SK-N-SH (cell line): ENCODE results near the gene GOLGA6L1. TPM values are rescaled to one million over a fixed set of nuclear protein-coding genes. Genes with fewer than 3 reads are reported as not detected.
"Not testable (repeated sequence)": the region's sequence is repeated elsewhere in the genome, so short reads cannot be mapped to it uniquely, and the experiment has no call there.

ENCODE experiments used
- CTCF ChIA-PET: fragments of 300-600, 350-600 bp; formaldehyde crosslinking; extraction: SDS; loops from one replicate; lab custom pipeline; 2021; lab: Yijun Ruan, JAX
- POLR2A ChIA-PET: fragments of 350-600 bp; sonication (Branson Sonifier 250); formaldehyde crosslinking; extraction: SDS; loops from one replicate; lab custom pipeline; 2020; ENCODE audit warnings: antibody characterized with exemption, inconsistent platforms; lab: Yijun Ruan, JAX
- DNase-seq: peaks from one replicate; pipeline ENCODE4 v3.0.0; 2012
- H2AFZ ChIP-seq: fragments of 200-600 bp; sonication (generic); 2 replicates; pipeline ENCODE4 v1.8.1; 2016; ENCODE audit warnings: antibody characterized with exemption, mild to moderate bottlenecking, low read depth
- H3F3A ChIP-seq: fragments of 200-600 bp; sonication (generic); replicated peaks from 2 replicates; pipeline ENCODE3; 2016; ENCODE audit warnings: antibody characterized with exemption, mild to moderate bottlenecking; ENCODE audit not compliant: insufficient read depth
- H3K27ac ChIP-seq, 2 experiments: fragments of 200-500 bp in 1 of 2; fragments of 200-600 bp in 1 of 2; sonication (Bioruptor generic) in 1 of 2; sonication (generic), shearing (Covaris generic) in 1 of 2; 2 replicates each; pipeline versions ENCODE4 v1.5.1 to v1.6.1; 2014 to 2016; ENCODE audit warnings: low read depth in 2 of 2, inconsistent platforms in 1 of 2, low read length in 1 of 2, mild to moderate bottlenecking in 1 of 2, mixed read lengths in 1 of 2
- H3K27me3 ChIP-seq: fragments of 200-600 bp; sonication (generic), shearing (Covaris generic); 2 replicates; pipeline ENCODE4 v1.6.1; 2016; ENCODE audit warnings: mixed run types; ENCODE audit not compliant: insufficient read depth
- H3K36me3 ChIP-seq, 2 experiments: fragments of 200-500 bp in 1 of 2; fragments of 200-600 bp in 1 of 2; sonication (Bioruptor generic) in 1 of 2; sonication (generic) in 1 of 2; replicated peaks in 1 of 2; 2 replicates each; pipeline versions ENCODE3 to v1.5.1; 2014 to 2016; ENCODE audit warnings: low read length in 1 of 2, mild to moderate bottlenecking in 1 of 2; ENCODE audit not compliant: insufficient read depth in 2 of 2, control insufficient read depth in 1 of 2
- H3K4me1 ChIP-seq, 2 experiments: fragments of 200-500 bp in 1 of 2; fragments of 200-600 bp in 1 of 2; sonication (Bioruptor generic) in 1 of 2; sonication (generic), shearing (Covaris generic) in 1 of 2; 2 replicates each; pipeline versions ENCODE4 v1.5.1 to v1.6.1; 2014 to 2016; ENCODE audit warnings: low read depth in 1 of 2, low read length in 1 of 2, mixed run types in 1 of 2; ENCODE audit not compliant: insufficient read depth in 2 of 2, control insufficient read depth in 1 of 2
- H3K4me2 ChIP-seq: fragments of 200-600 bp; sonication (generic), shearing (Covaris generic); 2 replicates; pipeline ENCODE4 v1.6.1; 2017; ENCODE audit warnings: mixed run types
- H3K4me3 ChIP-seq, 2 experiments: fragments of 200-500 bp in 1 of 2; fragments of 200-600 bp in 1 of 2; sonication (Bioruptor generic) in 1 of 2; sonication (generic), shearing (Covaris generic) in 1 of 2; 2 replicates each; pipeline versions ENCODE4 v1.5.1 to v1.8.1; 2014 to 2016; ENCODE audit warnings: low read depth in 2 of 2, inconsistent platforms in 1 of 2, low read length in 1 of 2, mild to moderate bottlenecking in 1 of 2, mixed read lengths in 1 of 2, moderate library complexity in 1 of 2
- H3K79me2 ChIP-seq: fragments of 200-600 bp; sonication (generic); 2 replicates; pipeline ENCODE4 v1.8.1; 2017; ENCODE audit warnings: mild to moderate bottlenecking; ENCODE audit not compliant: insufficient read depth
- H3K9ac ChIP-seq: fragments of 200-600 bp; sonication (generic); 2 replicates; pipeline ENCODE4 v1.6.1; 2017; ENCODE audit warnings: mixed run types
- H3K9me2 ChIP-seq: fragments of 200-600 bp; sonication (generic); 2 replicates; pipeline ENCODE4 v1.6.1; 2017; ENCODE audit warnings: mixed run types
- H3K9me3 ChIP-seq: fragments of 200-600 bp; sonication (generic); 2 replicates; pipeline ENCODE4 v1.6.1; 2017; ENCODE audit warnings: mixed run types, mild to moderate bottlenecking, moderate library complexity
- H4K20me1 ChIP-seq: fragments of 200-600 bp; sonication (generic); 2 replicates; pipeline ENCODE4 v1.6.1; 2017; ENCODE audit warnings: mild to moderate bottlenecking, mixed run types; ENCODE audit not compliant: insufficient read depth
- CHD2 ChIP-seq: fragments of 150-350 bp; IDR thresholded peaks from 2 replicates; pipeline ENCODE4 v1.6.1; 2018; ENCODE audit warnings: low read length; ENCODE audit not compliant: partially characterized antibody
- EP300 ChIP-seq, 2 experiments: IDR thresholded peaks; 2 replicates each; pipeline versions ENCODE4 v1.4.0 to v1.6.1; 2012; ENCODE audit warnings: borderline replicate concordance in 1 of 2, low read depth in 1 of 2, low read length in 1 of 2
- FOSL2 ChIP-seq: IDR thresholded peaks from 2 replicates; pipeline ENCODE4 v1.4.0; 2012; ENCODE audit warnings: low read depth, mild to moderate bottlenecking, moderate library complexity, borderline replicate concordance
- FOXJ3 ChIP-seq: sonication (generic); formaldehyde crosslinking; IDR thresholded peaks from 2 replicates; pipeline ENCODE4 v1.5.1; 2020; ENCODE audit warnings: mild to moderate bottlenecking, missing genetic modification reagents
- FOXM1 ChIP-seq: IDR thresholded peaks from 2 replicates; pipeline ENCODE4 v1.4.0; 2012; ENCODE audit warnings: low read depth, mild to moderate bottlenecking
- JUND ChIP-seq: IDR thresholded peaks from 2 replicates; pipeline ENCODE4 v1.4.0; 2012
- MXI1 ChIP-seq: IDR thresholded peaks from 2 replicates; pipeline ENCODE4 v1.6.1; 2012; ENCODE audit warnings: mild to moderate bottlenecking, low read depth, low read length, improper control_type of control experiment
- NFIC ChIP-seq: IDR thresholded peaks from 2 replicates; pipeline ENCODE4 v1.4.0; 2012; ENCODE audit warnings: borderline replicate concordance
- POLR2AphosphoS5 ChIP-seq: IDR thresholded peaks from 2 replicates; pipeline ENCODE4 v1.6.1; 2012; ENCODE audit warnings: low read depth, low read length
- RCOR1 ChIP-seq: fragments of 150-350 bp; IDR thresholded peaks from 2 replicates; pipeline ENCODE4 v1.6.1; 2017; ENCODE audit warnings: antibody characterized with exemption, low read length
- RXRA ChIP-seq: IDR thresholded peaks from 2 replicates; pipeline ENCODE4 v1.4.0; 2012; ENCODE audit warnings: low read depth, mild to moderate bottlenecking, borderline replicate concordance
- TCF12 ChIP-seq: IDR thresholded peaks from 2 replicates; pipeline ENCODE4 v1.4.0; 2012
- WGBS: methylation state at CpG from one replicate; pipeline ENCODE4 v1.1.6; 2017; ENCODE audit warnings: low lambda C conversion rate; 5-methylcytosine and 5-hydroxymethylcytosine counted together
- polyA plus RNA-seq, 3 experiments: library from polyadenylated mRNA; depleted of rRNA; stranded (reverse); fragments of >200 nt; gene quantifications; 2 replicates each; pipeline ENCODE4 v1.2.3, GENCODE V29; 2012

The GOLGA6L1 gene
- polyA plus RNA-seq, 1 of the 3 experiments (the other 2 are of a cell fraction), result not detected

GRCh38 chr15:23095796-23096195, 40.8 kb downstream of the GOLGA6L1 start (continued):
- TF ChIP-seq FOXJ3 (CRISPR knock-in tag) (no peak), JUND (no peak), TCF12 (no peak), CHD2 (no peak), MXI1 (no peak), POLR2AphosphoS5 (no peak), FOSL2 (no peak), NFIC (no peak), EP300 (IDR thresholded peaks at IDR 0.05; ENCODE audit: borderline replicate concordance in 1 of 2, low read depth in 1 of 2, low read length in 1 of 2) (no peak)

DNA sequence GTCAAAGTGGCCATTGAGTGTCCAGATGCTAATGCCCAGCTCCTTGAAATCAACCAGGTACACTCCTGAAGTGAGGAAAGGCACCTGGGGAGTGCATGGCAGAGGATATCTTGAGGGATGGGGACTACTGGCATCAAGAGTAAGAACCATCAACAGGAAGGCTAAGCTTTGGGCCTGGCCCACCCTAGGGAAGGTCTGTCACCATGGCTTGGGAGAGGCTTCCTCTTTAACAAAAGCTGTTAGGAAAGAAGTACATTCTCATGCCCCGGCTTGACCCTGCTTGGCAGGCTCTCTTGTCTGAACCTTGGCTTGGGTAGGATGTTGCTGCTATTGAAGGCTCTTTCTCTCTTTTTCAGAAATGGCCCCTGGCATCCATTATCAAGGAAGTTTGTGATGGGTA, 53.5 kb downstream of the GOLGA6L1 start:
- Histone ChIP-seq H4K20me1 (no peaks in the 10 kb centered on the region), H3K9ac (no peak overlapping the region), H3K36me3 (no peaks in the 10 kb centered on the region), H3K9me3 (no peaks in the 10 kb centered on the region), H3K9me2 (no peaks in the 10 kb centered on the region), H3F3A (no peaks in the 10 kb centered on the region), H3K27ac (no peak overlapping the region), H3K4me2 (no peak overlapping the region), H3K4me3 (no peak overlapping the region), H3K4me1 (no peaks in the 10 kb centered on the region), H2AFZ (no peak overlapping the region), H3K27me3 (peaks cover 39% of the 10 kb centered on the region; the same call in 1 of the 2 replicates), H3K79me2 (no peaks in the 10 kb centered on the region)
- ChIA-PET POLR2A (no interaction called here), CTCF (no interaction called here)
- DNase-seq, result no peak
- TF ChIP-seq JUND (no peak), RCOR1 (no peak), FOXM1 (no peak), RXRA (no peak), CHD2 (no peak), TCF12 (no peak)
- WGBS, result 0% methylated on average over 1 of the region's 1 CpG

DNA sequence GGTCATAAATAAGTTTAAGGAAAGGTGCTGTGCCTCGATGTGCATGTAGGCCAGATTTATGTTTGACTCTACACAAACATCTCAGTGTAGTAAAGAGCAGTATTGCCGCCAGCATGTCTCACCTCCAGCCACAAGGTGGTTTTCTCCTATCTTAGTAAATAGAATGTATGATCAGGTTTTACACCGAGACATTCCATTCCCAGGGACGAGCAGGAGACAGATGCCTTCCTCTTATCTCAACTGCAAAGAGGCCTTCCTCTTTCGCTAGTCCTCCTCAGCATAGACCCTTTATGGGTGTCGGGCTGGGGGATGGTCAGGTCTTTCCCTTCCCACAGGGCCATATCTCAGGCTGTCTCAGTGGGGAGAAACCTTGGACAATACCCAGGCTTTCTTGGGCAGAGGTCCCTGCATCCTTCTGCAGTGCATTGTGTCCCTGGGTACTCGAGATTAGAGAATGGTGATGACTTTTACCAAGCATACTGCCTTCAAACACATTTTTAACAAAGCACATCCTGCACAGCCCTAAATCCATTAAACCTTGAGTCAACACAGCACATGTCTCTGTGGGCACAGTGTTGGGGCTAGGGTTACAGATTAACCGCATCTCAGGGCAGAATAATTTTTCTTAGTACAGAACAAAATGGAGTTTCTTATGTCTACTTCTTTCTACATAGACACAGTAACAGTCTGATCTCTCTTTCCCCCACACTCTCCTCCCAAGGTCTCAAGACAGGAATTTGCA, 54.5 kb downstream of the GOLGA6L1 start:
- DNase-seq, POLR2A ChIA-PET, H3K9ac ChIP-seq, H3K9me3 ChIP-seq, H3K4me3 ChIP-seq, H3K27ac ChIP-seq, CTCF ChIA-PET, H3F3A ChIP-seq, H3K79me2 ChIP-seq, H3K9me2 ChIP-seq, H3K4me2 ChIP-seq, H2AFZ ChIP-seq, H3K4me1 ChIP-seq, H4K20me1 ChIP-seq, H3K36me3 ChIP-seq: not testable (repeated sequence)
- peaks cover 39% of the 10 kb centered on the region; the same call in 1 of the 2 replicates for H3K27me3 ChIP-seq
- WGBS, result 7% methylated on average over 8 of the region's 8 CpGs
